Activated effector memory CD4-positive, alpha-beta T cell treated with anti-CD3 and anti-CD28 coated beads, Interleukin-2, amount 50 U/mL, for 16 hours (primary cell): ENCODE results near the gene ZNF385C.

Experiments
- DNase-seq: peaks from one replicate; pipeline ENCODE4 v3.0.0-alpha.2; 2020

Gene ZNF385C

GRCh38 chr17:42122371-42123303, 24.4 kb upstream of the ZNF385C start, which contains the start of gene HSPB9:
Gene HSPB9 (plus strand): TSS chr17:42122804. CDS start chr17:42122851, 47 bp downstream.
- DNase-seq, result no peak

- DNase-seq, result peak; percentile 93
Observed at GRCh38 chr17:42120770-42121769, 22.8 kb upstream of the ZNF385C start, which contains the start of gene KAT2A. Gene KAT2A (minus strand): TSS chr17:42121367. CDS start chr17:42121304, 63 bp downstream.

GRCh38 chr17:42120161-42120769, 22.0 kb upstream of the ZNF385C start:
- no peak for DNase-seq

GRCh38 chr17:42119301-42119700, 21.0 kb upstream of the ZNF385C start:
- DNase-seq, result no peak

GRCh38 chr17:42118545-42118944, 20.3 kb upstream of the ZNF385C start:
- DNase-seq, result peak; percentile 74

GRCh38 chr17:42118126-42118510, 19.8 kb upstream of the ZNF385C start:
- DNase-seq, result no peak

GRCh38 chr17:42117397-42118125, 19.3 kb upstream of the ZNF385C start:
- DNase-seq, result no peak

- peak; percentile 92 for DNase-seq
Observed at GRCh38 chr17:42116705-42117396, 18.6 kb upstream of the ZNF385C start.

GRCh38 chr17:42114118-42114517, 15.8 kb upstream of the ZNF385C start:
- DNase-seq, result no peak

GRCh38 chr17:42113293-42114069, 15.2 kb upstream of the ZNF385C start:
- DNase-seq, result no peak

- peak; percentile 91 for DNase-seq
Observed at GRCh38 chr17:42112552-42113176, 14.4 kb upstream of the ZNF385C start, which contains the start of gene DHX58. Gene DHX58 (minus strand): TSS chr17:42112714. CDS start chr17:42111892, 822 bp downstream.

GRCh38 chr17:42111871-42112551, 13.7 kb upstream of the ZNF385C start:
- DNase-seq, result no peak

- DNase-seq, result no peak
Observed at GRCh38 chr17:42111265-42111636, 13.0 kb upstream of the ZNF385C start.

- no peak for DNase-seq
Observed at GRCh38 chr17:42110301-42111264, 12.3 kb upstream of the ZNF385C start.

GRCh38 chr17:42109086-42109485, 10.8 kb upstream of the ZNF385C start:
- DNase-seq, result no peak

GRCh38 chr17:42107597-42108576, 9.6 kb upstream of the ZNF385C start:
- peak; percentile 94 for DNase-seq

GRCh38 chr17:42107124-42107523, 8.9 kb upstream of the ZNF385C start:
- DNase-seq, result no peak
